GM12878 (cell line): ENCODE measurements around the gene WNT7A. TPM values are rescaled to one million over a fixed set of nuclear protein-coding genes. Genes with fewer than 3 reads are reported as not detected.

ENCODE experiments used
- ATAC-seq: fragments of 200-7000 bp; cut with Tn5 transposase; 3 replicates; pipeline ENCODE4 v1.9.1; 2020; ENCODE audit warnings: mild to moderate bottlenecking, moderate library complexity
- BruUV-seq: library from RNA; stranded (reverse); fragments of 400-500 nt; replicated peaks from 2 replicates; lab custom pipeline; 2021; lab: Mats Ljungman, UMichigan
- CTCF ChIA-PET: fragments of 300-600 bp; sonication (Branson Sonifier 250); formaldehyde crosslinking; extraction: SDS; loops from one replicate; lab custom pipeline; 2021; ENCODE audit warnings: inconsistent platforms; lab: Yijun Ruan, JAX
- POLR2A ChIA-PET: fragments of 350-600 bp; formaldehyde crosslinking; extraction: SDS; loops from one replicate; lab custom pipeline; 2021; ENCODE audit warnings: inconsistent platforms; lab: Charles Lee
- RAD21 ChIA-PET: fragments of 300-600 bp; sonication (Branson Sonifier 250); formaldehyde crosslinking; loops from one replicate; lab custom pipeline; 2023; ENCODE audit warnings: antibody characterized with exemption; ENCODE audit not compliant: unreplicated experiment; lab: Charles Lee
- SMC1A ChIA-PET: fragments of 300-600 bp; sonication (Branson Sonifier 250); formaldehyde crosslinking; loops from one replicate; lab custom pipeline; 2023; ENCODE audit not compliant: unreplicated experiment, uncharacterized antibody; lab: Charles Lee
- DNase-seq: peaks from one replicate; pipeline ENCODE4 v3.0.0-alpha.2; 2011; ENCODE audit warnings: low read depth, low spot score
- FAIRE-seq: peaks from 3 replicates; lab custom pipeline; 2011; peaks lifted over from hg19 to GRCh38; lab: Jason Lieb, UNC
- H2AFZ ChIP-seq: 2 replicates; pipeline ENCODE4 v1.6.0; 2011; ENCODE audit warnings: low read depth, low read length, control low read depth; ENCODE audit not compliant: control insufficient read depth
- H3K27ac ChIP-seq: 2 replicates; pipeline ENCODE4 v1.5.1; 2011; ENCODE audit warnings: control low read depth; ENCODE audit not compliant: control insufficient read depth, insufficient read depth
- H3K27me3 ChIP-seq, 2 experiments: replicated peaks in 1 of 2; 2 replicates each; pipeline versions ENCODE4 v1.6.0 to v1.6.1; 2011; ENCODE audit warnings: low read length in 1 of 2; ENCODE audit not compliant: control insufficient read depth in 2 of 2, insufficient read depth in 2 of 2
- H3K36me3 ChIP-seq, 2 experiments: 2 replicates each; pipeline ENCODE4 v1.5.1; 2011; ENCODE audit warnings: low read length in 1 of 2; ENCODE audit not compliant: control insufficient read depth in 2 of 2, insufficient read depth in 2 of 2
- H3K4me1 ChIP-seq: 2 replicates; pipeline ENCODE4 v1.6.1; 2011; ENCODE audit warnings: mild to moderate bottlenecking, low read length, moderate library complexity, mixed read lengths; ENCODE audit not compliant: control insufficient read depth, insufficient read depth
- H3K4me2 ChIP-seq: 2 replicates; pipeline ENCODE4 v1.6.0; 2011; ENCODE audit warnings: control low read depth; ENCODE audit not compliant: control insufficient read depth, insufficient read depth
- H3K4me3 ChIP-seq: fragments of 200-600 bp; sonication (generic); 2 replicates; pipeline ENCODE4 v1.5.1; 2016
- H3K79me2 ChIP-seq: 2 replicates; pipeline ENCODE4 v1.6.0; 2011; ENCODE audit warnings: low read length; ENCODE audit not compliant: control insufficient read depth, insufficient read depth
- H3K9ac ChIP-seq: 2 replicates; pipeline ENCODE4 v1.8.0; 2011; ENCODE audit warnings: low read length, control low read depth, mixed read lengths; ENCODE audit not compliant: control insufficient read depth, insufficient read depth
- H3K9me3 ChIP-seq: replicated peaks from 3 replicates; pipeline ENCODE4 v1.5.1; 2011; ENCODE audit warnings: mild to moderate bottlenecking, low read length; ENCODE audit not compliant: control insufficient read depth, insufficient read depth
- H4K20me1 ChIP-seq: 2 replicates; pipeline ENCODE4 v1.6.0; 2011; ENCODE audit not compliant: control insufficient read depth, insufficient read depth
- BMI1 ChIP-seq: fragments of 450-650 bp; IDR thresholded peaks from 2 replicates; pipeline ENCODE4 v1.6.1; 2016; ENCODE audit warnings: mild to moderate bottlenecking, moderate library complexity, borderline replicate concordance
- CREB1 ChIP-seq: IDR thresholded peaks from 2 replicates; pipeline ENCODE4 v1.6.1; 2012; ENCODE audit warnings: low read depth, mild to moderate bottlenecking, inconsistent platforms
- IKZF2 ChIP-seq, 2 experiments: fragments of 450-650 bp; IDR thresholded peaks; 2 replicates each; pipeline ENCODE4 v1.6.1; 2017; ENCODE audit warnings: mild to moderate bottlenecking in 2 of 2, moderate library complexity in 2 of 2
- SMC3 ChIP-seq: IDR thresholded peaks from 2 replicates; pipeline ENCODE4 v1.6.1; 2011; ENCODE audit warnings: low read length, improper control_type of control experiment, borderline replicate concordance
- TARDBP ChIP-seq: IDR thresholded peaks from 2 replicates; pipeline ENCODE4 v1.6.1; 2016; ENCODE audit warnings: borderline replicate concordance
- WGBS: methylation state at CpG from one replicate; pipeline ENCODE4 v1.1.6; 2016; ENCODE audit warnings: low lambda C conversion rate; ENCODE audit not compliant: insufficient replicate concordance, insufficient coverage; ENCODE audit errors: missing lambda C conversion rate; 5-methylcytosine and 5-hydroxymethylcytosine counted together
- in situ Hi-C: fragments of 300-500 bp; cut with MboI; formaldehyde crosslinking; loops from 9 replicates; pipeline ENCODE4 v1.14.3; 2018; ENCODE audit warnings: mixed read lengths
- intact Hi-C: fragments of 100-400 bp; cut with micrococcal nuclease; formaldehyde crosslinking; loops from one replicate; pipeline ENCODE4 v1.14.2; 2022; ENCODE audit not compliant: unreplicated experiment
- polyA plus RNA-seq, 11 experiments: library from polyadenylated mRNA; depleted of rRNA in 4 of 11; unstranded in 6 of 11; stranded (reverse) in 5 of 11; fragments of >200 nt; fragmentation: Nextera tagmentation in 4 of 11; fragmentation: Illumina TruSeq in 1 of 11; extraction: Ambion mirVana in 4 of 11; extraction: Trizol in 1 of 11; gene quantifications; 1 replicate in 1 of 11; 2 replicates in 10 of 11; pipeline versions ENCODE4 v1.2.1 to v1.2.3, GENCODE V29; 2011 to 2016; ENCODE audit warnings: inconsistent platforms in 2 of 11, missing spikeins in 2 of 11, low read depth in 1 of 11
- total RNA-seq, 4 experiments: library from RNA; depleted of rRNA in 3 of 4; stranded (reverse); fragments of >200 nt in 3 of 4; fragmentation: Illumina TruSeq in 1 of 4; extraction: Trizol in 1 of 4; gene quantifications; 2 replicates each; pipeline versions ENCODE4 v1.2.1 to v1.2.3, GENCODE V29; 2013 to 2021
- TF ChIP-seq, protein P1 (sequence below): fragments of 450-650 bp; IDR thresholded peaks from 2 replicates; pipeline ENCODE4 v1.6.1; 2017; ENCODE audit warnings: mild to moderate bottlenecking

The WNT7A gene
- total and polyA plus RNA-seq, 10 of the 15 experiments (the other 5 are each of a cell fraction or from before 2014, with no cell fraction given): 0.08 TPM; not detected in 9

- no peak for TF ChIP-seq IKZF2 (IDR thresholded peaks at IDR 0.05)
- TF ChIP-seq TARDBP: no peak
- TF ChIP-seq, protein P1, sequence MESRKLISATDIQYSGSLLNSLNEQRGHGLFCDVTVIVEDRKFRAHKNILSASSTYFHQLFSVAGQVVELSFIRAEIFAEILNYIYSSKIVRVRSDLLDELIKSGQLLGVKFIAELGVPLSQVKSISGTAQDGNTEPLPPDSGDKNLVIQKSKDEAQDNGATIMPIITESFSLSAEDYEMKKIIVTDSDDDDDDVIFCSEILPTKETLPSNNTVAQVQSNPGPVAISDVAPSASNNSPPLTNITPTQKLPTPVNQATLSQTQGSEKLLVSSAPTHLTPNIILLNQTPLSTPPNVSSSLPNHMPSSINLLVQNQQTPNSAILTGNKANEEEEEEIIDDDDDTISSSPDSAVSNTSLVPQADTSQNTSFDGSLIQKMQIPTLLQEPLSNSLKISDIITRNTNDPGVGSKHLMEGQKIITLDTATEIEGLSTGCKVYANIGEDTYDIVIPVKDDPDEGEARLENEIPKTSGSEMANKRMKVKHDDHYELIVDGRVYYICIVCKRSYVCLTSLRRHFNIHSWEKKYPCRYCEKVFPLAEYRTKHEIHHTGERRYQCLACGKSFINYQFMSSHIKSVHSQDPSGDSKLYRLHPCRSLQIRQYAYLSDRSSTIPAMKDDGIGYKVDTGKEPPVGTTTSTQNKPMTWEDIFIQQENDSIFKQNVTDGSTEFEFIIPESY: no peak
- no peak for TF ChIP-seq SMC3
These were observed 37.6 kb downstream of the WNT7A start (continued) for GRCh38 chr3:13842226-13842625.

DNA sequence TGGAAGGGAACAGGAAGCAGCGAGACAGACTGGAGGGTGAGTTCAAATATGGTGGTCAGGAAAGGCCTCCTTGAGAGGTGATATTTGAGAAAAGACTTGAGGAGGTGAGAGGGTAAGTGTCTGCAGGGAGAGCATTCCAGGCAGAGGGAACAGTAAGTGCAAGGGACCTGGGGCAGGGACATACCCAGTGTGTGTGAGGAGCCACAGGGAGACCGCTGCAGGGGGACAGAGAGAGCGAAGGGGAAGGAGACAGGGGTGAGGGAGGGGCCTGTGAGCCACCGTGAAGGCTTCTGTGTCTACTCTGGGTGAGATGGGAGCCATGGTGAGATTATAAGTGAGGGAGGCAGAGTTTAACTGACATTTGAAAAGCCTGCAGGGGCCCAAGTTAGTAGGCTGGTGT is 38.0 kb downstream of the WNT7A start:
- no peak overlapping the region for H3K4me2 ChIP-seq
- ATAC-seq (no peak), DNase-seq (no peak), FAIRE-seq (no peak)
- ChIA-PET POLR2A (no interaction called here), SMC1A (no interaction called here), RAD21 (no interaction called here), CTCF (no interaction called here)
- no peaks in the 10 kb centered on the region for H3K9me3 ChIP-seq
- no TSS peak for BruUV-seq
- H3K79me2 ChIP-seq: no peaks in the 10 kb centered on the region
- H2AFZ ChIP-seq: no peak overlapping the region
- no peaks in the 10 kb centered on the region for H4K20me1 ChIP-seq
- intact Hi-C loops: no loop called here
- WGBS: 1% methylated on average over 4 of the region's 4 CpGs
- H3K4me3 ChIP-seq: no peak overlapping the region
- H3K36me3 ChIP-seq: no peaks in the 10 kb centered on the region
- H3K4me1 ChIP-seq: no peaks in the 10 kb centered on the region
- TF ChIP-seq CREB1: no peak
- TF ChIP-seq BMI1: no peak
- peaks cover 0 to 3% of the 10 kb centered on the region in 2 experiments; a peak in 3 of 4 replicates for H3K27me3 ChIP-seq
- in situ Hi-C loops: no loop called here
- no peak overlapping the region for H3K9ac ChIP-seq
- no peak overlapping the region for H3K27ac ChIP-seq
